Measurements from ENCODE around the gene PCDHA13.
"Not testable (repeated sequence)": the region's sequence is repeated elsewhere in the genome, so short reads cannot be mapped to it uniquely, and the experiment has no call there.

The PCDHA13 gene

DNA sequence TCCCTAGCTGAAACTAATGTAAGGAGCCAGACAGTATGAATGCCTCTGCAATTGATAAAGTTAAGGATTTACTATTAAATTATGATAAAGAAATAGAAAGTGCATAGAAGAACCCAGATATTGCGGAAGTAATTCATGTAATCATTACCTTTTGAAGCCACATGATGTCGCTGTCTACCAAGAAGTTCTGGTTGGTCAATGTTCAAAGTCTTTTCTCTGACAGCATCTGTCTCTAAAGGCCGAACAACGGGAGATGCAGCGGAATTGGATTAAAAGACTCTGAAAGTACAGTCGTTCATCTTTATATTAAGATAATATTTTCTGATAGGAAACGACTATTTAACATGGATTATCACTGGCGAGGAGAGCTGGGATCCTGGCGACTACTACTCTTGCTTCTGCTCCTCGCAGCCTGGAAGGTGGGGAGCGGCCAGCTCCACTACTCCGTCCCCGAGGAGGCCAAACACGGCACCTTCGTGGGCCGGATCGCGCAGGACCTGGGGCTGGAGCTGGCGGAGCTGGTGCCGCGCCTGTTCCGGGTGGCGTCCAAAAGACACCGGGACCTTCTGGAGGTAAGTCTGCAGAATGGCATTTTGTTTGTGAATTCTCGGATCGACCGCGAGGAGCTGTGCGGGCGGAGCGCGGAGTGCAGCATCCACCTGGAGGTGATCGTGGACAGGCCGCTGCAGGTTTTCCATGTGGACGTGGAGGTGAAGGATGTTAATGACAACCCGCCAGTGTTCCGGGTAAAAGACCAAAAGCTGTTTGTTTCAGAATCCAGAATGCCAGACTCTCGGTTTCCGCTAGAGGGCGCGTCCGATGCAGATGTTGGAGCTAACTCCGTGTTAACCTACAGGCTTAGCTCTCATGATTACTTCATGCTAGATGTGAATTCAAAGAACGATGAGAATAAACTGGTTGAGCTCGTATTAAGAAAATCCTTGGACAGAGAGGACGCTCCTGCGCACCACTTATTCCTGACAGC lies 40.7 kb upstream of the PCDHA13 start, which contains the start of gene PCDHA8:
Gene PCDHA8 (plus strand): TSS at position 210 of the 985 bp plus-strand sequence. CDS start 135 bp downstream, at position 345.
- Histone ChIP-seq H3K4me3 (ENCODE audit: severe bottlenecking) (peak within 1 kb of the TSS; percentile 27), H3K4me1 (ENCODE audit: insufficient read depth, poor library complexity, severe bottlenecking) (peaks cover 3% of the 10 kb centered on the region), H3K27me3 (ENCODE audit: insufficient read depth, poor library complexity, severe bottlenecking) (peaks cover 44% of the 10 kb centered on the region), H3K36me3 (ENCODE audit: low read depth) (no peaks in the 10 kb centered on the region; the same call in 1 of the 2 replicates), H3K9me3 (ENCODE audit: severe bottlenecking) (peaks cover 2% of the 10 kb centered on the region), H3K27ac (ENCODE audit: poor library complexity, severe bottlenecking) (no peak within 1 kb of the TSS)
- ATAC-seq (ENCODE audit: low read depth) (peak; percentile 87), DNase-seq (ENCODE audit: low spot score) (no peak)
- TF ChIP-seq, protein P1, sequence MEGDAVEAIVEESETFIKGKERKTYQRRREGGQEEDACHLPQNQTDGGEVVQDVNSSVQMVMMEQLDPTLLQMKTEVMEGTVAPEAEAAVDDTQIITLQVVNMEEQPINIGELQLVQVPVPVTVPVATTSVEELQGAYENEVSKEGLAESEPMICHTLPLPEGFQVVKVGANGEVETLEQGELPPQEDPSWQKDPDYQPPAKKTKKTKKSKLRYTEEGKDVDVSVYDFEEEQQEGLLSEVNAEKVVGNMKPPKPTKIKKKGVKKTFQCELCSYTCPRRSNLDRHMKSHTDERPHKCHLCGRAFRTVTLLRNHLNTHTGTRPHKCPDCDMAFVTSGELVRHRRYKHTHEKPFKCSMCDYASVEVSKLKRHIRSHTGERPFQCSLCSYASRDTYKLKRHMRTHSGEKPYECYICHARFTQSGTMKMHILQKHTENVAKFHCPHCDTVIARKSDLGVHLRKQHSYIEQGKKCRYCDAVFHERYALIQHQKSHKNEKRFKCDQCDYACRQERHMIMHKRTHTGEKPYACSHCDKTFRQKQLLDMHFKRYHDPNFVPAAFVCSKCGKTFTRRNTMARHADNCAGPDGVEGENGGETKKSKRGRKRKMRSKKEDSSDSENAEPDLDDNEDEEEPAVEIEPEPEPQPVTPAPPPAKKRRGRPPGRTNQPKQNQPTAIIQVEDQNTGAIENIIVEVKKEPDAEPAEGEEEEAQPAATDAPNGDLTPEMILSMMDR (IDR thresholded peaks at IDR 0.05; ENCODE audit: poor library complexity, severe bottlenecking): peak; percentile 90

- Histone ChIP-seq H3K4me3 (ENCODE audit: severe bottlenecking) (no peak overlapping the region), H3K9me3 (ENCODE audit: severe bottlenecking) (peaks cover 2% of the 10 kb centered on the region), H3K36me3 (ENCODE audit: low read depth) (no peaks in the 10 kb centered on the region; the same call in 1 of the 2 replicates), H3K27me3 (ENCODE audit: insufficient read depth, poor library complexity, severe bottlenecking) (peaks cover 27% of the 10 kb centered on the region), H3K27ac (ENCODE audit: poor library complexity, severe bottlenecking) (no peak overlapping the region), H3K4me1 (ENCODE audit: insufficient read depth, poor library complexity, severe bottlenecking) (peaks cover 3% of the 10 kb centered on the region)
- TF ChIP-seq, protein P1 (IDR thresholded peaks at IDR 0.05; ENCODE audit: poor library complexity, severe bottlenecking): no peak
- ATAC-seq (ENCODE audit: low read depth): no peak
- no peak for DNase-seq (ENCODE audit: low spot score)
These were observed 38.9 kb upstream of the PCDHA13 start for GRCh38 chr5:140842798-140843733.

- H3K27ac ChIP-seq (ENCODE audit: poor library complexity, severe bottlenecking); H3K27me3 ChIP-seq (ENCODE audit: insufficient read depth, poor library complexity, severe bottlenecking); H3K4me1 ChIP-seq (ENCODE audit: insufficient read depth, poor library complexity, severe bottlenecking); H3K9me3 ChIP-seq (ENCODE audit: severe bottlenecking); DNase-seq (ENCODE audit: low spot score); ATAC-seq (ENCODE audit: low read depth); H3K4me3 ChIP-seq (ENCODE audit: severe bottlenecking); H3K36me3 ChIP-seq (ENCODE audit: low read depth): not testable (repeated sequence)
These were observed 33.5 kb upstream of the PCDHA13 start, which contains the start of gene PCDHA9 for GRCh38 chr5:140848139-140849102. Gene PCDHA9, plus strand, starts transcription at chr5:140848382. Its CDS starts 114 bp downstream, at chr5:140848496.

DNA sequence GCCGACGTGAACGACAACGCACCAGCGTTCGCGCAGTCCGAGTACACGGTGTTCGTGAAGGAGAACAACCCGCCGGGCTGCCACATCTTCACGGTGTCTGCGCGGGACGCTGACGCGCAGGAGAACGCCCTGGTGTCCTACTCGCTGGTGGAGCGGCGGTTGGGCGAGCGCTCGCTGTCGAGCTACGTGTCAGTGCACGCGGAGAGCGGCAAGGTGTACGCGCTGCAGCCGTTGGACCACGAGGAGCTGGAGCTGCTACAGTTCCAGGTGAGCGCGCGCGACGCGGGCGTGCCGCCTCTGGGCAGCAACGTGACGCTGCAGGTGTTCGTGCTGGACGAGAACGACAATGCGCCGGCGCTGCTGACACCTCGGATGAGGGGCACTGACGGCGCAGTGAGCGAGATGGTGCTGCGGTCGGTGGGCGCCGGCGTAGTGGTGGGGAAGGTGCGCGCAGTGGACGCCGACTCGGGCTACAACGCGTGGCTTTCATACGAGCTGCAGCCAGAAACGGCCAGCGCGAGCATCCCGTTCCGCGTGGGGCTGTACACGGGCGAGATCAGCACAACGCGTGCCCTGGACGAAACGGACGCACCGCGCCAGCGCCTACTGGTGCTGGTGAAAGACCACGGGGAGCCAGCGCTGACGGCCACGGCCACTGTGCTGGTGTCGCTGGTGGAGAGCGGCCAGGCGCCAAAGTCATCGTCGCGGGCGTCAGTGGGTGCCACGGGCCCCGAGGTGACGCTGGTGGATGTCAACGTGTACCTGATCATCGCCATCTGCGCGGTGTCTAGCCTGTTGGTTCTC lies 31.9 kb upstream of the PCDHA13 start:
- H3K27ac ChIP-seq (ENCODE audit: poor library complexity, severe bottlenecking); H3K36me3 ChIP-seq (ENCODE audit: low read depth); H3K4me1 ChIP-seq (ENCODE audit: insufficient read depth, poor library complexity, severe bottlenecking); DNase-seq (ENCODE audit: low spot score); ATAC-seq (ENCODE audit: low read depth); H3K4me3 ChIP-seq (ENCODE audit: severe bottlenecking); H3K9me3 ChIP-seq (ENCODE audit: severe bottlenecking); H3K27me3 ChIP-seq (ENCODE audit: insufficient read depth, poor library complexity, severe bottlenecking): not testable (repeated sequence)
